ENCODE results near the gene CSHL1. TPM values are rescaled to one million over a fixed set of nuclear protein-coding genes. Genes with fewer than 3 reads are reported as not detected.
"Not testable (repeated sequence)": the region's sequence is repeated elsewhere in the genome, so short reads cannot be mapped to it uniquely, and the experiment has no call there.

The CSHL1 gene
- total RNA-seq, 1 donor from 2014 or later, result not detected

DNA sequence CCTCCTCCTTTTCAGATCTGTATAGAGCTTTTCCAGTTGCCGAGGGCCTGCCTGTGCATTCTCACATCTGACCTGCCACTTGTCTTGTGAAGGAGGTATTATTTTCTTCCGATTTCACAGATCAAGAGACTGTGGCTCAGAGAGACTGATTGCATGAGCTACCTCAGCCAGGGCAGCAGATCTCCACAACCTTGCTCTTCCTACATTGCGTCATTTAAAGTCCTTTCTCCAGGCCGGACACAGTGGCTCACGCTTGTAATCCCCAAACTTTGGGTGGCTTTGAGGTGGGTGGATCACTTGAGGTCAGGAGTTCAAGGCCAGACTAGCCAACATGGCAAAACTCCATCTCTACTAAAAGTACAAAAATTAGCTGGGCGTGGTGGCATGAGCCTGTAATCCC is 9.0 kb upstream of the CSHL1 start:
- DNase-seq (ENCODE audit: low read depth), result not testable (repeated sequence)

DNA sequence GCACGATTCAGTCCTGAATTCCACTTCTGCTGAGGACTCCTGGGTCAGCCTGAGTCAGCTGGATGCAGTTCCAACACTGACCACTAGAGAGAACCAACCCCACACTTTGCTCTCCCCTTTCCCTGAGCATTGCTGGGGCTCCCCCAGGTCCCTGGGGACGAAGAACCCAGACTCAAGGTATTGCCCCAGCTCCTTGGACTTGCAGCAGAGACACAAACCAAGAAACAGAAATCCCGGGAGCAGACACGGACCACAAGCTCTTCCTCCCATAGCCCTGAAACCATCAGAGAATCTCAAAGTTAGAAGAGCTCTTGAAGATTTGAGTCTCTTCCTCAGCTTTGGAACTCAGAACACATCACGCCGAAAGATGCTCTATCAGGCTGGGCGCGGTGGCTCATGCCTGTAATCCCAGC is 8.3 kb upstream of the CSHL1 start:
- peak; percentile 74 for DNase-seq (ENCODE audit: low read depth)

DNA sequence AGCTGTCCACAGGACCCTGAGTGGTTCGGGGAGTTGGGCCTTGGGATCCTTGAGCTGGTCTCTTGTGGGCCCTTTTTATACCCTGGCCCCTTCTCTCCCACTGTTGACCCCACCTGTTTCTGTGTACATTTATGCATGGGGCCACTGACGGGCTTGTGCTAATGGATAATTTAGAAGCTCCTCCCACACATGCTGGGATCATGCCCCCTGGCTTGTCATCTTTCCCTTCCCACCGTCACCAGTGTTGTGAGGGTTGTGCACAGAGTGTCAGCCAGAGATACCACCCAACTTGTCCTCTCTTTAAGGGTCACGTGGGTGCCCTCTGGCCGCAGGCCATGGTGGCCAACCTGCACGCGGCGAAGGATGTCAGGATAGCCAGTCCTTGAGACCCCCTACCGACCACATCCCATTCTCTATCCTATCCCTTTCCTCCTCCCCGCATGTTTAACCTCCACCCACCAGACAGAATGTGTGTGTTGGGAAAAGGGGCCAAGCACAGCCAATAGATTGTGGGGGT is 7.8 kb upstream of the CSHL1 start, which contains the start of gene GH1:
TSS of gene GH1 (minus strand) at position 51 of the 517 bp plus-strand sequence. CDS start 63 bp downstream, outside the sequence.
- not testable (repeated sequence) for DNase-seq (ENCODE audit: low read depth)

DNA sequence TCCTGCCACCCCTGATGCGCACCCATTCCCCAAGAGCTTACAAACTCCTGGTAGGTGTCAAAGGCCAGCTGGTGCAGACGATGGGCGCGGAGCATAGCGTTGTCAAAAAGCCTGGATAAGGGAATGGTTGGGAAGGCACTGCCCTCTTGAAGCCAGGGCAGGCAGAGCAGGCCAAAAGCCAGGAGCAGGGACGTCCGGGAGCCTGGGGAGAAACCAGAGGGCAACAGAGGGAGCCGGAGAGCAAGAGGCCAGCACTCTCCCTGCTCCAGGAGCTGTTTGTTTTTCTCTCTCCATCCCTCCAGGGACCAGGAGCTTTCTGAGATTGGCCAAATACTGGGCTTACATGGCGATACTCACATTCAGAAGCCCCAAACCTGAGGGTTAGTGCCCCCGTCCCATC is 7.2 kb upstream of the CSHL1 start:
- peak; percentile 43 for DNase-seq (ENCODE audit: low read depth)

DNA sequence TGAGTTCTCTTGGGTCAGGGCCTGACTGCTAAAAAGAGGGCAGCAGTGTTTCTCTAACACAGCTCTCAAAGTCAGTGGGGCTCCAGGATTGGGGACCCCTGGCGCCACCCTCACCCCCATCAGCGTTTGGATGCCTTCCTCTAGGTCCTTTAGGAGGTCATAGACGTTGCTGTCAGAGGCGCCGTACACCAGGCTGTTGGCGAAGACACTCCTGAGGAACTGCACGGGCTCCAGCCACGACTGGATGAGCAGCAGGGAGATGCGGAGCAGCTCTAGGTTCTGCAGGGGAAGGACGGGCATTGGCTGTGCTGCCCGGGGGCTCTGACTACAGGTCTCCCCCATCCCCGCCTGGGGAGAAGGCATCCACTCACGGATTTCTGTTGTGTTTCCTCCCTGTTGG is 6.6 kb upstream of the CSHL1 start:
- no peak for DNase-seq (ENCODE audit: low read depth)

DNA sequence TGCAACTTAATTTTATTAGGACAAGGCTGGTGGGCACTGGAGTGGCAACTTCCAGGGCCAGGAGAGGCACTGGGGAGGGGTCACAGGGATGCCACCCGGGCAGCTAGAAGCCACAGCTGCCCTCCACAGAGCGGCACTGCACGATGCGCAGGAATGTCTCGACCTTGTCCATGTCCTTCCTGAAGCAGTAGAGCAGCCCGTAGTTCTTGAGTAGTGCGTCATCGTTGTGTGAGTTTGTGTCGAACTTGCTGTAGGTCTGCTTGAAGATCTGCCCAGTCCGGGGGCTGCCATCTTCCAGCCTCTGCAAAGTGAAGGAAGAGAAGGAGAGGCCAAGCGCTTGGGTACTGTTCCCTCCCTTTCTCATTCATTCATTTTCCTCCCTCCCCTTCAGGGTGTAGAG is 6.1 kb upstream of the CSHL1 start:
- not testable (repeated sequence) for DNase-seq (ENCODE audit: low read depth)

DNA sequence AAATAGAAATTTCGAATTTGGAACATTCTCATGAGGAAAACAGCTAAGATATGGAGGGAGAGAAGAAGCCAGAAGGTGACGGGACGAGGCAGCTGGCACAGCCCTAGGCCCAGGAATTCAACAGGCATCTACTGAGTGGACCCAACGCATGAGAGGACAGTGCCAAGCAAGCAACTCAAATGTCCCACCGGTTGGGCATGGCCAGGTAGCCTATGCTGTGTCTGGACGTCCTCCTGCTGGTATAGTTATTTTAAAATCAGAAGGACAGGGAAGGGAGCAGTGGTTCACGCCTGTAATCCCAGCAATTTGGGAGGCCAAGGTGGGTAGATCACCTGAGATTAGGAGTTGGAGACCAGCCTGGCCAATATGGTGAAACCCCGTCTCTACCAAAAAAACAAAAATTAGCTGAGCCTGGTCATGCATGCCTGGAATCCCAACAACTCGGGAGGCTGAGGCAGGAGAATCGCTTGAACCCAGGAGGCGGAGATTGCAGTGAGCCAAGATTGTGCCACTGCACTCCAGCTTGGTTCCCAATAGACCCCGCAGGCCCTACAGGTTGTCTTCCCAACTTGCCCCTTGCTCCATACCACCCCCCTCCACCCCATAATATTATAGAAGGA is 5.6 kb upstream of the CSHL1 start:
- no peak for DNase-seq (ENCODE audit: low read depth)

DNA sequence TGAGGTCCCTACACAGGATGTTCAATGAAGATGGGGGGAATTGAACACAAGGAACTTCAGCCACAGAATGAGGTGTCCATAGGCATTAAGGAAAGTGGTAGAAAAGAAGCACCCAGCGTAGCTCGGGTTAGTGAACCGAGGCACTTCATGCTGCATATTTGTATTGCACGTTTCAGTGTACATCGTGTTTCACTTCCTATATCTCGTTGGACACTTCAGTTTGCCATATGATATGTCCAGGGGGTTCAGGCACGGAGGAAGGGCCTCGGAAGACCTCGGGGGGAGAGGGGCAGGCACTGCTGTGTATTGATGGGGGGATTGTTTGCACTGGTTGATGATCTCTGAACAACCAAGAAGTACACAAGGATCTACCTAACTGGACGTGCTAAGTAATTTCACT is 4.7 kb upstream of the CSHL1 start:
- not testable (repeated sequence) for DNase-seq (ENCODE audit: low read depth)

DNA sequence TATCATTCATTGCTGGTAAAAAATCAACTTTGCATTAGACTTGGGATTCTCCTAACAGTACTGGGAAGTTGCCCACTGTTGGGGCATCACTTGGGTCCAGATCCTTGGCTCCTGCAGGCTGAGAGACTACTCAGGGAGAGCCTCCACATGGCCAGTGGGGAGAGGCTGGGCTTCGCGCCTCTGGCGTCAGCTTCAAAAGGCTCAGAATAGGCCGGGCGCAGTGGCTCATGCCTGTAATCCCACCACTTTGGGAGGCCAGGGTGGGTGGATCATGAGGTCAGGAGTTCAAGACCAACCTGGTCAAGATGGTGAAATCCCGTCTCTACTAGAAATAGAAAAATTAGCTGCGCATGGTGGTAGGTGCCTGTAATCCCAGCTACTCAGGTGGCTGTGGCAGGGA is 3.4 kb upstream of the CSHL1 start:
- no peak for DNase-seq (ENCODE audit: low read depth)

DNA sequence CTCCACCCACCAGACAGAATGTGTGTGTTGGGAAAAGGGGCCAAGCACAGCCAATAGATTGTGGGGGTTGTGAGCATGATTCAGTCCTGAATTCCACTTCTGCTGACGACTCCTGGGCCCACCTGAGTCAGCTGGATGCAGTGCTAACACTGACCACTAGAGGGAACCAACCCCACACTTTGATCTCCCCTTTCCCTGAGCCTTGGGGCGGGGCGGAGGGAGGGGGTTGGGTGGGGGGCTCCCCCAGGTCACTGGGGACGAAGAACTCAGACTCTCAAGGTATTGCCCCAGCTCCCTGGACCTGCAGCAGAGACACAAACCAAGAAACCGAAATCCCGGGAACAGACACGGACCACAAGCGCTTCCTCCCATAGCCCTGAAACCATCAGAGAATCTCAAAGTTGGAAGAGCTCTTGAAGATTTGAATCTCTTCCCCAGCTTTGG is 621 bp upstream of the CSHL1 start:
- DNase-seq (ENCODE audit: low read depth), result peak; percentile 31

DNA sequence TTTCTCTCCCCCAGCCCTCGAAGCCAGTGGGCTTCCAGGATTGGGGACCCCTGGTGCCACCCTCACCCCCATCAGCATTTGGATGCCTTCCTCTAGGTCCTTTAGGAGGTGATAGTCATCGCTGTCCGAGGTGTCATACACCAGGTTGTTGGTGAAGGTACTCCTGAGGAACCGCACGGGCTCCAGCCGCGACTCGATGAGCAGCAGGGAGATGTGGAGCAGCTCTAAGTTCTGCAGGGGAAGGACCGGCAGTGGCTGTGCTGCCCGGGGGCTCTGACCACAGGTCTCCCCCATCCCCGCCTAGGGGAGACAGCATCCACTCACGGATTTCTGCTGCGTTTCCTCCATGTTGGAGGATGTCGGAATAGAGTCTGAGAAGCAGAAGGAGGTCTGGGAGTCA is 962 bp downstream of the CSHL1 start:
- DNase-seq (ENCODE audit: low read depth), result no peak

DNA sequence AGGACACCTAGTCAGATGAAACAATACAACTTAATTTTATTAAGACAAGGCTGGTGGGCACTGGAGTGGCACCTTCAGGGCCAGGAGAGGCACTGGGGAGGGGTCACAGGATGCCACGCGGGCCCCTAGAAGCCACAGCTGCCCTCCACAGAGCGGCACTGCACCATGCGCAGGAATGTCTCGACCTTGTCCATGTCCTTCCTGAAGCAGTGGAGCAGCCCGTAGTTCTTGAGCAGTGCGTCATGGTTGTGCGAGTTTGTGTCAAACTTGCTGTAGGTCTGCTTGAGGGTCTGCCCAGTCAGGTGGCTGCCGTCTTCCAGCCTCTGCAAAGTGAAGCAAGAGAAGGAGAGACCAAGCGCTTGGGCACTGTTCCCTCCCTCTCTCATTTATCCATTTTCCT is 1.5 kb downstream of the CSHL1 start:
- not testable (repeated sequence) for DNase-seq (ENCODE audit: low read depth)

DNA sequence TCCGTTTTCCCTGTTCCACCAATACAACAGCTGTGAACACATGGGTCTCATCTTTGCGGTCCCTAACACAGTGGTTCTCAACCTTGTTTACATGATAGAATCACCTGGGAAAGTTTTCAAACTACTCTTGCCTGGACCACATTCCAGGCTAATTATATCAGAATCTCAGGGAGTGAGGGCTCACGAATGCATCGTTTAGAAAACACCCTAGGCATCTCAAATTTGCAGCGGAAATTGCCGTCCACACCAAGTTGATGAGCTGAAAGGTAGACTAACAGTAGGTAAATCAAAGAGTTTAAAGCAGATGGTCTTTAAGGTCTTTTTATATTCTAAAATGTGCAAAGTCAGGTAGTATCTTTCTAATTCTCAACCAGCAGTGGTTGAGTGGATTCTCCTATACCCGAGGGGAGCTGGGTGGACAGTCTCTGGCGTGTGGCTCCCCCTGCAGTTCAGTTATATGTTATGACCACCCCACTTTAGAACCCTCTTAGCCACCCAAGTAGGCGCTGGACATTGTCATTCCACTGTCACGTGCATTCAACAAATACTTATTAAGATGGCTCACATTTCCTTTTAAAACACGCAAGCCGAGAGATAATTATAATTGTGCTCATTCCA is 3.8 kb downstream of the CSHL1 start:
- DNase-seq (ENCODE audit: low read depth), result peak; percentile 13

DNA sequence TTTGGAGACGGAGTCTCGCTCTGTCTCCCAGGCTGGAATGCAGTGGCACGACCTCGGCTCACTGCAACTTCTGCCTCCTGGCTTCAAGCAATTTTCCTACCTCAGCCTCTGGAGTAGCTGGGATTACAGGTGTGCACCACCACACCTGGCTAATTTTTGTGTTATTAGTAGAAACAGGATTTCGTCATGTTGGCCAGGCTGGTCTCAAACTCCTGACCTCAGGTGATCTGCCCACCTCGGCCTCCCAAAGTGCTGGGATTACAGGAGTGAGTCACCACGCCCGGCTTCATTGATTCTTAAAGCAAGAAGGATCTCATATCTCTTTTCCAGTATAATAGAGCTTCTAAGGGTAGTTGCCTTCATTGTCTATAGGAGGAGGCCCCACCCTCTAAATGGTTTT is 6.3 kb downstream of the CSHL1 start:
- not testable (repeated sequence) for DNase-seq (ENCODE audit: low read depth)

DNA sequence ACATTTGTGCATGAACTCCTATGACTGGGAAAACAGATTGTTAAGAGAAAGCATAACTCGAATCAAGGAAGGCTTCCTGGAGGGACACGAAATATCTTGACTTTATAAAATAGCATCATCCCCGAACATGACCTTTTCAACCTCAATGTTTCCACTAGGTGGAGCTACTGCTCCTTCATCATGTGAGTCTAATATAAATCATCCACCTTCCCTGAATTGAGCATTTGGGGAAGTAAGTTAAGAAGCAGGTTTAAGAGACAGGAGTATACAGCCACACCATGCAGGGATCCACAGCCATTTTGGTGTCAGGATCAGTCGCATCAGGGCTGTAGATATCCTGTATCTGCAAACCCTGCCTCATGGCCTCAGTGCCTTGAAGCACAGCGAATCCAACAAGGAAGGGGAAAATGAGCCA is 7.3 kb downstream of the CSHL1 start:
- DNase-seq (ENCODE audit: low read depth), result peak; percentile 11

DNA sequence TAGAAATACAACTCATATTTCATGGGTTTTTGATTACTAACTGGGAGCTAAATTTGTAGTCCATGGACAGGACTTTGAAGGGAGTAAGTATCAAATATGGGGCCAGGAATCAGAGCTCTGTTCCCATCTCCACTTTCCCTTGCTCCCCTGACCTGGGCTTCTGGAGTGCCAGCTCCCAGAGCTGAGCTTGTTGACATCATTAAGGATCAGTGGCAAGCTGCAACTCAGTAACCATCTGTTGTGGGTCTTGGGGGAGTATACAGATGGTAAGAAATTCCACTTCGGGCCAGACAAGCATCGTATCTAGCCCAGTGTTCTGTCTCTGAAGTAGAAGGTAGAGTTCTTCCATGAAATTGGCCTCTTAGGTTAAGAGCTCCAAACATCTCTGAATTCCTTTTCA is 9.1 kb downstream of the CSHL1 start:
- DNase-seq (ENCODE audit: low read depth), result peak; percentile 14

DNA sequence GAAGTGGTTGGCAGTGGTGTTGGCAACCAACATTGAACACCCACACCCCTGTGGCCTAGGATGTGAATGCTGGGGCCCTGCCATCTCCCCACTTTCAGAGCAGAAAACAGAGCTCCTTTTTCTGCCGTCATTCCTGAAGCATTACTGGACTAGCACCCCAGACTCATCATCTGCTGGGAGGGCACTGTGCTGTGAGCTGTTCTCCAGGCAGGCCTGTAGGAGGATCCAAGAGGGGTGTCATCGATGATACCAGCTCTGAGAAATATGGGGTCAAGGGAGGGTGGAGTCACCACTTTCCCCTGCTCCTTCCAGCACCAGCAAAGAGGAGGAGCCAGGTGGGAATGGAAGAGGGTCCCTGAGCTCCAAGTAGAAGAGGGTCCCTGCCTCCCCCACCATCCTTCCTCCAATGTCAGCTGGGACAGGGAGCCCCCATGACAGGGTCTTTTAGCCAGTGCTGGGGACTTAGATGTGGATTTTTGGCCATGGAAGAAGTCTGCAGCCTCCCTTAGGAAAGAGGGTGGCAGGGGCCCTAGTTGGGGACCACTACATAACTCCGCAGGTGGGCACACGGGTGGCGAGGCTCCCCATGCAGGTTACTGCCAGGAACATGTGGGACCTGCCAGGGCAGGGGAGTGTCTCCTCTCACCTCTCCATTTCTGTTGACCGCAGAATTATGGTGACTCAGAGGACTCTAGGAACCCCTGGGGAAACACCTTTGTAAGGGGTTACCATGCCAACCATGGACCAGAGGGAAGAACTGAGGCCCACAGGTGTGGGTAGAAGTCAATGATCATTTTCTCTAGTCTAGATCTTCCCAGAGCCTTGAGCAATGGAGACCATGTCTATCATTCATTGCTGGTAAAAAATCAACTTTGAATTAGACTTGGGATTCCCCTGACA is 11.9 kb downstream of the CSHL1 start:
- not testable (repeated sequence) for DNase-seq (ENCODE audit: low read depth)

DNA sequence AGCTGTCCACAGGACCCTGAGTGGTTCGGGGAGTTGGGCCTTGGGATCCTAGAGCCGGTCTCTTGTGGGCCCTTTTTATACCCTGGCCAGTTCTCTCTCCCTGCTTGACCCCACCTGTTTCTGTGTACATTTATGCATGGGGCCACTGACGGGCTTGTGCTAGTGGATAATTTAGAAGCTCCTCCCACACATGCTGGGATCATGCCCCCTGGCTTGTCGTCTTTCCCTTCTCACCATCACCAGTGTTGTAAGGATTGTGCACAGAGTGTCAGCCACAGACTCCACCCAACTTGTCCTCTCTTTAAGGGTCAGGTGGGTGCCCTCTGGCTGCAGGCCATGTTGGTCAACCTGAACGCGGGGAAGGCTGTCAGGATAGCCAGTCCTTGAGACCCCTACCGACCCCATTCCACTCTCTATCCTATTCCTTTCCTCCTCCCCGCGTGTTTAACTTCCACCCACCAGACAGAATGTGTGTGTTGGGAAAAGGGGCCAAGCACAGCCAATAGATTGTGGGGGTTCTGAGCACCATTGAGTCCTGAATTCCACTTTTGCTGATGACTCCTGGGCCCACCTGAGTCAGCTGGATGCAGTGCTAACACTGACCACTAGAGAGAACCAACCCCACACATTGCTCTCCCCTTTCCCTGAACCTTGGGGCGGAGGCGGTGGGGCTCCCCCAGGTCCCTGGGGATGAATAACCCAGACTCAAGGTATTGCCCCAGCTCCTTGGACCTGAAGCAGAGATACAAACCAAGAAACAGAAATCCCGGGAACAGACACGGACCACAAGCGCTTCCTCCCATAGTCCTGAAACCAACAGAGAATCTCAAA is 14.3 kb downstream of the CSHL1 start, which contains the start of gene CSH1:
TSS of gene CSH1 (minus strand) at position 51 of the 831 bp plus-strand sequence. CDS start 63 bp downstream, outside the sequence.
- not testable (repeated sequence) for DNase-seq (ENCODE audit: low read depth)

DNA sequence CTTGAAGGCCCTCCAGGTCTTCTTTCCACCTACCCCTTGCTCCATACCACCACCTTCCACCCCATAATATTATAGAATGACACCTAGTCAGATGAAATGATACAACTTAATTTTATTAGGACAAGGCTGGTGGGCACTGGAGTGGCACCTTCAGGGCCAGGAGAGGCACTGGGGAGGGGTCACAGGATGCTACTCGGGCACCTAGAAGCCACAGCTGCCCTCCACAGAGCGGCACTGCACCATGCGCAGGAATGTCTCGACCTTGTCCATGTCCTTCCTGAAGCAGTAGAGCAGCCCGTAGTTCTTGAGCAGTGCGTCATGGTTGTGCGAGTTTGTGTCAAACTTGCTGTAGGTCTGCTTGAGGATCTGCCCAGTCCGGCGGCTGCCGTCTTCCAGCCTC is 16.2 kb downstream of the CSHL1 start:
- not testable (repeated sequence) for DNase-seq (ENCODE audit: low read depth)

DNA sequence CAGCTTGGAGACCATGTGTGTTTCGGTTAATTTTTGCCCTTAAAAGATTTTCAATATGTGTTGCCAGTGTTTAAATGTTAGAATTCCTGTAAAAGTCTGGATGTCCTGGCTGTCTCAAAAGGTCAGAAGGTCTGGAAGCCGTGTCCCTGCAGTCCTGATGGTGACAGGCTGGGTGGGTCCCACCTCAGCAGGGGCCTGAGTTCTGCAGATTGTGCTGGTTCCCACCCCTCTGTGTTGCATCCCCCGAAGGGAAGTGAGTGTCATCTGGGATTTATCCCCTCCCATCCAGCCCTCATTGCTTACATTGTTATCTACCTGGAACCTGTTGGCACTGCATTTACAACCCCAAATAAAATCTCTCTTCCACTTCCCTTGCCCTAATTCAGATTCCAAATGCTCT is 17.0 kb downstream of the CSHL1 start:
- DNase-seq (ENCODE audit: low read depth), result not testable (repeated sequence)

Measured in myocyte (in vitro differentiated cells).